A549 treated with AZD9567 at 1 μM for 4 hours (cell line): ENCODE data around the gene GOT1. TPM values are rescaled to one million over a fixed set of nuclear protein-coding genes. Genes with fewer than 3 reads are reported as not detected.

ENCODE experiments used
- total RNA-seq: library from RNA; stranded (reverse); fragments of 200-300 nt; extraction: Qiagen RNA extraction; gene quantifications from 5 replicates; pipeline ENCODE4 v1.2.3, GENCODE V29; 2022; ENCODE audit not compliant: insufficient read depth

The GOT1 gene
- total RNA-seq, result 36.0 to 44.7 TPM (median 38.0 TPM) in 5 replicates

GRCh38 chr10:99430451-99431189, at the start of gene GOT1:
TSS of gene GOT1 (minus strand) at chr10:99430624. CDS start at chr10:99430565, 59 bp downstream.

Other genes starting within 250 kb of the GOT1 start
- gene HPSE2, start 194.8 kb downstream of the GOT1 start, total RNA-seq, result not detected in 5 replicates
- 19.7 to 23.8 TPM (median 23.1 TPM) in 5 replicates for gene CNNM1, start 101.3 kb downstream of the GOT1 start, total RNA-seq
- 0.03 to 0.08 TPM in 2 of 5 replicates, not detected in the others for gene NKX2-3, start 102.3 kb upstream of the GOT1 start, total RNA-seq
- gene SLC25A28, start 189.8 kb upstream of the GOT1 start, total RNA-seq, result 24.8 to 33.6 TPM (median 29.1 TPM) in 5 replicates
- gene ENTPD7, start 228.9 kb upstream of the GOT1 start, total RNA-seq, result 7.6 to 10.5 TPM (median 9.5 TPM) in 5 replicates